GM19463 (cell line): ENCODE data around the gene PLEKHG3.

Experiments
- ATAC-seq: cut with Tn5 transposase; IDR thresholded peaks from one replicate; pipeline ENCODE4 v1.9.1; 2021; ENCODE audit warnings: mild to moderate bottlenecking, moderate library complexity; ENCODE audit not compliant: unreplicated experiment

PLEKHG3 gene

DNA sequence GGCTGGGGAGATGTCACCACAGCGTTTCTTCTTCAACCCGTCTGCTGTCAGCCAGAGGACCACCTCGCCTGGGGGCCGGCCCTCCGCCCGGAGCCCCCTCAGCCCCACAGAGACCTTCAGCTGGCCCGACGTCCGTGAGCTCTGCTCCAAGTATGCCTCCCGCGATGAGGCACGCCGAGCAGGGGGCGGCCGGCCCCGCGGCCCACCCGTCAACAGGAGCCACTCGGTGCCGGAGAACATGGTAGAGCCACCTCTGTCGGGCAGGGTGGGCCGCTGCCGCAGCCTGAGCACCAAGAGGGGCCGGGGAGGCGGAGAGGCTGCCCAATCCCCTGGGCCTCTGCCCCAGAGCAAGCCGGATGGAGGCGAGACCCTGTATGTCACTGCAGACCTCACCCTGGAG, 38.8 kb downstream of the PLEKHG3 start:
- no peak for ATAC-seq

DNA sequence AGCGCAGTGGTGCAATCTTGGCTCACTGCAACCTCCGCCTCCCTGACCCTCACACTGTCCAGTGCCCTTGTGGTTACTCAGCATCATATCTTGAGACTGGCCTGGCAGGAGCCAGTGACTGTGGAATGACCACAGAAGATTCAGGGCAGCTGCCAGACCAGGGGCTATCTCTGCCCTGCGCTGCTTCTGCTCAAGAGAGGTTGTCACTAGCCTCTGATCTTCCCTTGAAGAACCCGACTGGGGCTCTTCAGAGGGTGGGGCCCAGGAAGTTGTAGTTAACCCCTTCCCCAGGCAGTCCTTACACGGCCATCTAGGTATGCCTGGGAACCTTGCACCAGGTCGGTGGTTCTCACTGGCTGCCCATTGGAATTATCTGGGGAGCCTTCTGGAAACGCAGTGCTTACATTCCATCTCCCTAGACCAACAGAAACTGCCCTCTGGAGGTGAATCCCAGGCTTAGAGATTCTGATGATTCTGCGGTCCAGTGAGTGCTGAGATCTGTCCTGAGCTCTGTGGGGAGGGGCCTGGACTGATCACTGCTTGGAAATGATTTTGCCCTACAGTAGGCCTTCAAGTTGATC, 41.4 kb downstream of the PLEKHG3 start:
- ATAC-seq = no peak

DNA sequence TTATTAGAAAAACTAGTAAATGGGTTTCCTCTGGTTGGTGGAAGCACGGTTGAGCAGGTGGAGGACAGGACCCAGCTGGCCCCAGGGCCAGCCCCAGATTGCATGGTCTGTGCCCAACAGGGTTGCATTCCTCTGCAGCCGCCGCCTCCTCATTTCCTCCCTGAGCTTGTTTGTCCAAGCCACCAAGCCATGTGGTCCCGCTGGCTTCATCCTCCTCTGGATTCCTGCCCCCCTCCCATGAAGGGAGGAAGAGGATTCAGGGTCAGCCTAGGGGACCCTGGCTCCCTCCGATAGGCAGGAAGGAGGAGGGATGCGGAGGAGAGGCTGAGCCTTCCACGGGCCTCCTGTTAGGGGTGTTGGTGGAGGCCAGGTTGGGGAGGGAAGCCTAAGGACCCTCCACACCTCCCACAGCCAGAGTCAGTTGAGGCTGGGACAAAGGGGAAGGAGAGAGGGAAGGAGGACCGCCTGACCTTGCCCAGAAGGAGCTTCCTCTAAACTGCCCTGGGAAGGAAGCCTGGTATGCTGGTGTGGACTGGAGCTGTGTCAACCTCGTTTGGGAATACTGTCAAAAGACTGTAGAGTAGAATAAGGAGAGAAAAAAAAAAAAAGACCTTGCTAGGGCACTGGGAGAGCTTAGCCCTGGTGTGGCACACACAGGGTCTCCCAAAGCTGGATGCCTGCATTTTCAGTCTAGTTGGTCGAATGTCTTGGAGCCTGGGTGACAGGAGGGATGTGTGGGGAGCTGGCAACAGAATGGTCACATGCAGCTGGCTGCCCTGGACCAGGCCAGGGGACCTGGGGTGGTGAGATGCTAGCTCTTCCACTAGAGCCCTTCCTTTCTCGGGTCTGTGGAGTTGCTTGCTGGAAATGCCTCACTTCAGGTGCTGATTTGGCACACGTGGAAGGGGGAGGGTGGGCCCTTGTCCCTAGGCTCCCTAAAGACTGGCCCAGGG, 42.4 kb downstream of the PLEKHG3 start:
- no peak for ATAC-seq

DNA sequence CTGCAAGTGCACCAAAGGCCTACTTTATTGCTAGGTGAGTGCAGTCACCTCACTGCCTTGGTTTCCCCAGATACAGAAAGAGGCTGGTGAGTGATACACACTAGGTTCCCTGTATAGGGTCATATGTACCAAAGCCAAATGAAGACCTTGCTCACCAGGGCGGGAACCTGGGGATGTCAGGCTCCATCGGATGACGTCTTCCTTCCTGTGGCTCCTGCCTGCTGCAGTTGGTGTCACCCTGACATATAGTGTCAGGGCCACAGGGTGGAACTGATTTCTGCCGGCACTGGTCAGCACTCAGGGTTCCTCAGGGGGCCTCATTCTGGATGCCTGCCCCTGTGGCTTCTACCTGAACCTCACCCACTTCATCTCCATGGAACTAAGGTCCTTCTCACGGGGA, 43.1 kb downstream of the PLEKHG3 start:
- ATAC-seq = no peak

DNA sequence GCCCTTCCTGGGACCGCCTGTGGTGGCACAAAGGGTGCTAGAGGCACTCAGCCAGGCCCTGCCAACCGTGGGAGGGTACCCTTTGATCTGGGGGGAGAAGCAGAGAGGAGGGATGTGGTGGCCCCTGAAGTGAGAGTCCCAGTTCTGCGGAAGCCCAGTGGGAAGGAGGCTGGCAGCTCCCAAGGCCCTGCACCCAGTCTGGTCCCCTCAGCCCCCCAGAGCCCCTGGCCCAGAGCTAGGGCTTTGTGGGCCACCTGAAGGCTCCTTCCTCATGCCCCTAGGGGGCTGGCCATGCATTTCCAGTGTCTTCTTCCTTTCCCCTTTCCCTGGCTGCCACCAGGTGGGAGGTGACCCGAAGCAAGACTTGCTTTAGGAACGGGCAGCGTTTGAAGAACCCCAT, 44.3 kb downstream of the PLEKHG3 start:
- ATAC-seq = no peak

DNA sequence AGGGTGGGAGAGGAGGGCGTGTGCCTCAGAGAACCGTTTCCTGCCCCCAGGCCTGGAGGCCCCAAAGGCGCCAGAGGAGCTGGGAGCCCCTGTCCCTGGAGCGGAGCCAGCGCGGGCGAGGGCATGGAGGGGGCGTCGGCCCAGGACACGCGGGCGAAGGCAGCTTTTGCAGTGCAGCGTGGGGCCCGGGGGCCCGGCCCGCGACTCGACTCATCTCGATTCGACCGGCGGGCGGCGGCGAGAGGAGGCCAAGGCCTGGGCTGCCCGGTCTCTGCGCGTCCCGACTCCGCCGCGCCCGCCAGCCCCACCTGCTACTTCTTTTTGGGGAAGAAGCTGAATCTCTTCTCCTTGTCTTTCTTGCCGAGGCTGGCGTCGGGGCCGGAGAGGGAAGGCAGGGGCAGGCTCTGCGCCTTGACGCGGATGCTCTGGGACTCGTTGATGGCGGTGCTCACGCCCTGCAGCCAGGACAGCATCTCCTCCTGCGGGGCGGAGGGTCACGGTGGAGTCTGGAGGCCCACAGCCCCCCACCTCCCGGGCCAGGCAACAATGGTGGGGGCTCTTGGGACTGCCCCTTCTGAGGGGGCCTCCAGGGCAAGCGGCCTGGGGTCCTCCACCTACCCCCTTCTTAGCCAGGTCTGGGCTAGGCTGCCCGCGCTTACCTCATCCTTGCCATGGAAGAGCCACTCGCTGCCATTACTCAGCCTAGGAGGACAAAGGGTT, 44.9 kb downstream of the PLEKHG3 start:
- ATAC-seq = no peak

DNA sequence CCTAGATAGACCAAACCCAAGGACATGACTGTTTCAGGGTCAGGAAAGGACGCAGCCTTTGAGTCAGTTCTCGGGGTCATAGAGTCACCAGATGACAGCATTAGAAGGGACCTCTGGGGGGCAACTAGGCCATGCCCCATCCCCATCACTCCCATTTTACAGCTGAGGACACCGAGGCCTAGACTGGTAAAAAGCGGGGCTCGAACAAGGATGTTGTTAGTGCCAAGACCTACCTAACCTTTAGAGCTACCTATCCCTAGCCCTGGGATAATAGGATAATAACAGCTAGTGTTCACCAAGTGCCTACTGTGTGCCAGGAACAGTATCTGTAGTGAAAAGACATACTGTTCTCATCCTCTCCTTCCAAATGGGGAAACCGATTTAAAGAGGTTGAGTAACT, 48.7 kb downstream of the PLEKHG3 start:
- ATAC-seq = no peak

DNA sequence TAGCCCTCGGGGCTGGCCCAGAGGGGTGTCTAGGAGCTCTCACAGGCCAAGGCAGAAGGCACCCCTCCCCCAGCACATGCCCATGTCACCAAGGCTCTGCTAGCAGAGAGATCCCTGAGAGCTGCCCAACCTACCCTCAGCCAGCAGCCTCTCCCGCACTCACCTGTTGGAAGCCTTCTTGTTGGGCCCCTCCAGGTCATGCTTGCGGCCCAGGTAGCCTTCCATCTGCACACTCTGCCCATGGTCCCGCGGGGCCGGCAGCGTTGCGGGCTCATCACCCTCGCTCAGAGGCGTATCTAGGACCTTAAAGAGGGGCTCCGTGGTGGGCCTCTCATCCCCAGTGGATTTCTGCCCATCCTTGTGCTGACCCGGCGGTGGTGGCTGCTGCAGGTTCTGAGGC, 49.1 kb downstream of the PLEKHG3 start:
- no peak for ATAC-seq

DNA sequence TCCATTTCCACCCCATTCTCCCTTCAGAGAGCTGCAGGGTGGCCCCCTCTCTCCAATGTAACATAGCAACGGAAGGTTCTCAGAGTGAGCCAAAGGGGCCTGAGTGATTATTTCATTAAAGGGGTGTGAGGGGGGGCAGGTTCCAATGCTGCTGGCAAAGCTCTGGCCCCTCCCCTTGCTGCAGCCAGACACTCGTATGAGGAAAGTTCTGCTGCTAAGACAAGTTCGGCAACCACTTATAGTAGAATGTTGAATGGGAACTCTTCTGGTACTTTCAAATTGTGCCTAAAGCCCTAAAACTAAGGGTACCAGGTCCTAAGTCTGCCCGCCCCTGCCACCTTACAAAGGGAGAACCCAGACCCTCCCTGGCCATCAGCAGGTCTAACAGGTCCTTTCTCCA, 49.8 kb downstream of the PLEKHG3 start:
- ATAC-seq = no peak

DNA sequence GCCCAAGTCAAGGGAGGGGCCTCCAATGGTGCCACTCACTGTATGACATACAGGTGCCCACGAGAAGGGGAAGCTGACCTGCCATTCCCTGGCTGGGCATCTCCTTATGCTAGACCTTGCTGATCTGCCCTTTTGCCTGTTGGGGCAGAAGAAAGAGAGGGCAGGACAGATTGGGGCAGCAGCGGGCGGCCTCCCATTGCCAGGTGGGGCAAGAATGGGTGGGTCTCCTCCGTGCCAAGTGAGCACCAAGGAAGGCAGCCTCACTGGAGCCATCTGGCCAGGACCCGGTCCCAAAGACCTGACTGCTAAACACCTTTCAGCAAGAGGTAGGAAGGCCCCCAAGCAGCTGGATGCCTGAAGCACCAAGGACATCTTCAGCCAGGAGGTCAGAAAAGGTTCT, 50.5 kb downstream of the PLEKHG3 start:
- ATAC-seq = no peak

DNA sequence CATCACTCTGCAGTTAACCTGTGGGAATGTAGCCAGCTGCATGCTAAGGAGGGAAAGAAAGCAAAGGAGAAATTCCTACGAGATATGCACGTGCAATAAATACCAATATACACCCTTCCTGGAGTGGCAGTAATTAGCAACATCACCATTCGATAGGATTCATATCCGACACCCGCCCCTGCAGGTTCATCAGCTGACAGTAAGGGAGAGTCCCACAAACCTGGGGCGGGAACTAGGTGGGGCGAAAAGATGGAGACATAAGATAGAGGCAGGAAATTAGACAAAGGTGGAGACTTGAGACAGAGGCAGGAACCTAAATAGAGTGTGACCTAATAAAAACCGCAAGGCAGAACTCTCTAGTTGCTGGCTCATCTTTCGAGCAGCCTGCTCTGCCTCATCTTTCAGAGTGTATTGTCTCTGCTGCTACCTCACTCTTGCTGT, 51.6 kb downstream of the PLEKHG3 start:
- no peak for ATAC-seq

DNA sequence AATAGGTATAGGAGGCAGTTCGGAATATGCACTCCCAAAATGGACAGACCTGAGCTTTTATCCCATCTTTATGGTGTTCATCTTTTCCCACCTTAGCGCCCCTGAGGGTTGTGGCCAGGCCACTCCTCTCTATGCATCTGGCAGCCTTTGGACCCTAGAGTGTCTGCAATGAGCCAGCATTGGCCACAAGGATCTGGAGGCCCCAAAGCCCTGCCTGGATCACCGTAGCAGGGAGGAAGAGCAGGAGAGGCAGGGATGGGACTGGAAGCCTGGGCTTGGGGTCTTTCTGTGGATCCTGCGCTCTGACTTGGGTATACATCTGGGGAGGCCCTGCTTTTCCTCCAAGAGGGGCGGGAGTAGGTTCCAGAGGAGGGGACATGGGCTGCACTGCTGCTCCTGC, 52.5 kb downstream of the PLEKHG3 start:
- ATAC-seq = no peak

DNA sequence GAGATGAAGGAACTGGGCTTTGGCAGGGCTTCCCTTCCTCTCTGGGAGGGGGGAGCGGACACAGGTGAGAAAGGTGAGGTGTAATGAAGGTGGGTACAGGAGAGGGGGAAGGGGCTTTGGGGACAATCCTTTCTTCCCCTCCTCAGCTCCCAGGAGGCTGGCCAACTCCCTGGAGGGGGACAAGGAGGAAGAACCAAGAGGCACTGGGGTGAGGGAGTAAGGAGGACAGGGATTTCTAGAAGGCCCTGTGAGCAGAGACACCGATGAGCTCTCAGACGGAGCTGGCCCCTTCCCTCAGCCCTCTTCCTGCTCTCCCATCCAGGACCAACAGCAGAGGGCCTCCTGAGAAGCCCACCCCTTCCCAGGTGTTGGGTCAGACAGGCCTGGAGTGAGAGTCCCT, 53.4 kb downstream of the PLEKHG3 start:
- no peak for ATAC-seq

DNA sequence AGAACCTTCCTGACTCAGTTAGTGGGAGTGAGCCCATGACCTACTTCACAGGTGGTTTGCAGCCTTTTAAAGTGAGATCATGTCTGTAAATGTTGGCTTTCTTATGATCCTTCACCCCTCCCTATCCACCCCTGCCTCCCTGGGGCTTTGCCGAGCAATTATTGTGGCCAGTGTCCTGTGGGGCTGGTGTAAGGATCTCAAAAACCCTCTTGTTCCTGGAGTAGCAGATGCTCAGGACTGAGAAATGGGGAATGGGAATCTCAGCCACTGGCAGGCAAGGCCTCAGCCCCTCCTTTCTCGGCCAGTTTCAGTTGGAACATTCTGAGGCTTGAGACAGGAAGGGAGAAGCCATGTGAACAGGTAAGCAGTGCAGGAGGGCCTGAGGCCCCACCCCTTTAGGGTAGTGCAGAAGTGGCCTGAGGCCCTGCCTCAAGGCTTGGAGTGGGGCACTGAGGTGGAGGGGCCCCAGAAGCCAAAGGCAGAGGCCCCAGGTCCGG, 53.8 kb downstream of the PLEKHG3 start:
- ATAC-seq = no peak

DNA sequence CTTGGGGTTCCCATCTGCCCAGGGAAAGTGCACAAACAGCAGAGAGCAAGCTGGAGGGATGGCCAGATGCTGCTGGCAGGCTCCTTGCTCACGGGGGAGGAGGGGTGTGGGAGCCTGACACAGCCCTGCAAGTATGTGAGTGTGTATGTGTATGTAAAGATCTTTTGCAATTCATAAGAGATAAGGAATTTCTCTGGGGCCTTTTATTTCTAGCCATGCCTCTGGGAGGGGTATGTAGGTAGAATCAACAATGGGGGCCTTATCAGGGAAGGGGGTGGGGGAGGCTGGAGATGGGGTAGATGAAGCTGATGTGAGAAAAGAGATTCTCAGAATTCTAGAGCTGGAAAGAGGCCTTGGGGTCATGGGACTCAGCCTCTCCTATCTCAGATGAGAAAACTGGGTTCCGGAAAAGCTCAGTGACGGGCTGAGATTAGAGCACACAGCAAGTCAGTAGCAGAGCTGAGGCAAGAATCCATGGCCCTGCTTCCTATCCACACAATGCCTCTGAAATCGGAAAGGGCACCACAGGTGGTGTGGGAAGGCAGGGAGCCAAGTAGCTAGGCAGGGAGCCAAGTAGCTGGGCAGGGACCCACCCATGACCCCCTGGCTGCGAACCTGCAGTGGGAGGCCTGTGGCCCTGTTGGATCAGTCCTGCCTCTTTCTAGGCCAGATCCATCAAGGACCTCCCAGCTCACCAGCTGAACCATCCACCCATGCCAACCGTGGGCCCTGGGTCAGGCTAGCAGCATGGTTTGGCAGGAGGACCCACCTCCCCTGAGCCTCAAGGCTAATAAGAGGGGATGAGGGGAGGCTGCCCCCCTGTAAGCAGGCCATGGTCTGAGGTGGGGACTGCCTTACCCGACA, 54.7 kb downstream of the PLEKHG3 start:
- ATAC-seq = no peak

DNA sequence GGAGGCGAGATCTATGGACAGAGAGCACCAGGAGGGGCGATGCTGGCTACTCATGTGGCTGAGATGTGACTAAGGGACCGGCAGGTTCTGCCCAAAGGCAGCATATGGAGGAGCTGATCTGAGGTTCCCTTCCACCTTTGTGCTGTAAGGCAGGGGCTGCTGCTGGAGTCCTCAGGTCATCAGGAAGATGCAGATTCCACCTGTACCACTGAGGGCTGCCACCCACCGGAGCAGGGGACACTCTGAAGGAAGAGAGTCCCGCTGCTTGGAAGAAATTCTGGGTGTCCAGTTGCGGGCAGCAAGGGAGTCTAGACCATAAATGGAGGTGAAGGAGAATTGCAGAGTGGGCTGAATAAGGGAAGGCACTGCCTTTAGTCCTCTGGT, 55.3 kb downstream of the PLEKHG3 start:
- no peak for ATAC-seq

DNA sequence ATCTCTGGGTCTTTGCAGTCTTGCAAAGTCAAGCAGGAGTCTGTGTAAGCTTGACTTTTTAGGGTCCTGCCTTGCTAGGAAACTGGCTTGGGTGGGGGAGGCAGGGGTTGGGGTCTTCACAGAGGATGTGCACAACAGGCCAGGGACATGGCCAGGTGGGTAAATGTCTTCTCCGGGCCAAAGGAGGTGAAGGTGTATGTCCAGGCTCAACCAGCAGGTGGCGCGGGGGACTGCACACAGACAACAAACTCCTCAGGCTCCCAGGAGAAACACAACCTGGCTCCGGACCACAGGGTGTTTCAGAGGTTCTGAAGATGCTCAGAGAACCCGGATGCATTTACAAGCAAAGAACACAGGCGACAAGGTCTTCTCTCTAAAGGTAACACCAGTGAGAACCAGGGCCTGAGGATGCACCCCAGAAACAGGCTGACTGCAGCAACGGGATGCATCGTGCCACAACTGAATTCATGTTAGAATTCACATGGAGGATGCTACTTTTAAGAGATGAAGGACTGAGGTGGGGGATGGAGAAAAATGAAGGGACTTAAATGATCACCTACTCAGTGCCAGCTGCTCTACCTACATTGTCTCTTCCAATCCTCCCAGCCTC, 56.0 kb downstream of the PLEKHG3 start:
- no peak for ATAC-seq

DNA sequence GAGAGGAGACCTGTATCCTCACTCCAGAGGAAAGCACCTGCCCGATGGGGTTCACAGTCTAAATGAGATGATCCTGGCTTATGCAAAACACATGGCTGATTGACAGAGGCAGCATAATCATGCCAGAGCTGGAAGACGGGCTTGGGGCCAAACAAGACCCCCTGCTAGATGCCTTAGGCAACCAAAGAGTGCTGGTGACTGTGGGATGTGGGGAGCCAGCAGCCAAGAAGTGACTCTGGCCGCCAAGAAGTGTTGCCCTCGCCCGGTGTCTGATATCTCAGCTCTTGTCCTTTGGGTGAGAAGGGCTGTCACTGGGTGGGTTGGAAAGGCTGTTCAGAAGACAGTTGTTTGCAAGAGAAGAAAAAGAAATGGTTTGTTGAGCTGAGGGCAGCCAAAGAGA, 56.7 kb downstream of the PLEKHG3 start:
- no peak for ATAC-seq

DNA sequence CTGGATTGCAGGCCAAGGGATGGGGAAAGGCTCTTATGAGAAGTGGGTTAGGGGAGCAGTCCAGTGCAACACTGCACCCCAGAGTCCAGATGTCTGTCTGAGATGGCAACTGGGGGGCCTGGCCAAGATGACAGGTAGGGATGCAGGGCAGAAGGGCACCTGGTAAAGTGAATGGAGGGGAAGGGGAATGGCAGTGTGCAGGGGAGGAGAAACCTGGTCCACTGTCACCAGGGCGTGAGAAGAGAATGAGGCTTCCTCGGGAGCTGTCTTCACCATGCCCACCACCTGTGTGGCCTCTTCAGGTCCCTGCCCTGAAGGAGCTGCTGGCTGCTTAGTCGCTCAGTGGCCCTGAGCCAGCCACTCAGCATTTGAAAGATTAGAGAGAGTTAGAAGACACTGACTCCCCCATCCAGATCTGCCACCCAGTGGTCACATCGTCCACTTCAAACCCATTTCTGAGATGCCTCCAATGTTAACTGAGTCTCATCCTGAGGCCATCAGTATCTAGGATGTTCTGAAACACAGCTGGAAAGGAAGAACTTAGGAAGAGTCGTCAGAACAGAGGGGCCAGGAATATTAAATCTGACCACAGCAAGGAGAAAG, 57.3 kb downstream of the PLEKHG3 start:
- no peak for ATAC-seq
